Neural progenitor cell (in vitro differentiated cells): ENCODE data around the gene THSD4. TPM values are rescaled to one million over a fixed set of nuclear protein-coding genes. Genes with fewer than 3 reads are reported as not detected.

ENCODE experiments used
- DNase-seq: peaks from one replicate; pipeline ENCODE4 v3.0.0-alpha.2; 2016; ENCODE audit warnings: low spot score
- H2AFZ ChIP-seq: fragments of 200-600 bp; sonication (generic); replicated peaks from 2 replicates; pipeline ENCODE4 v1.6.1; 2016; ENCODE audit warnings: antibody characterized with exemption
- H3F3A ChIP-seq: fragments of 200-600 bp; sonication (generic); 2 replicates; pipeline ENCODE4 v1.6.1; 2016; ENCODE audit warnings: antibody characterized with exemption, low read depth
- H3K27ac ChIP-seq: fragments of 200-600 bp; sonication (generic); 2 replicates; pipeline ENCODE4 v1.5.1; 2016; ENCODE audit warnings: mild to moderate bottlenecking
- H3K27me3 ChIP-seq: fragments of 200-600 bp; sonication (generic); 2 replicates; pipeline ENCODE4 v1.6.1; 2016; ENCODE audit warnings: mild to moderate bottlenecking, moderate library complexity
- H3K36me3 ChIP-seq: fragments of 200-600 bp; sonication (generic); 2 replicates; pipeline ENCODE4 v1.5.1; 2016
- H3K4me1 ChIP-seq: fragments of 200-600 bp; sonication (generic); 2 replicates; pipeline ENCODE4 v1.6.1; 2016; ENCODE audit warnings: mixed run types
- H3K4me2 ChIP-seq: fragments of 200-600 bp; sonication (generic); 2 replicates; pipeline ENCODE4 v1.6.1; 2016
- H3K4me3 ChIP-seq: fragments of 200-600 bp; sonication (generic); 2 replicates; pipeline ENCODE4 v1.5.1; 2016
- H3K79me2 ChIP-seq: fragments of 200-600 bp; sonication (generic); 2 replicates; pipeline ENCODE4 v1.6.1; 2016; ENCODE audit warnings: low read depth
- H3K9ac ChIP-seq: fragments of 200-600 bp; sonication (generic); 2 replicates; pipeline ENCODE4 v1.6.1; 2016
- H3K9me3 ChIP-seq: fragments of 200-600 bp; sonication (generic); 2 replicates; pipeline ENCODE4 v1.5.1; 2016; ENCODE audit warnings: low read depth
- H4K20me1 ChIP-seq: fragments of 200-600 bp; sonication (generic); 2 replicates; pipeline ENCODE4 v1.6.1; 2016; ENCODE audit warnings: low read depth
- H3K27ac Mint-ChIP-seq: 3 replicates; pipeline ENCODE4 v1.8.0; 2021; ENCODE audit warnings: mixed read lengths
- H3K27me3 Mint-ChIP-seq: 2 replicates; pipeline ENCODE4 v1.8.0; 2022; ENCODE audit warnings: low read depth, mild to moderate bottlenecking, inconsistent platforms, moderate library complexity, mixed read lengths; ENCODE audit not compliant: insufficient read depth
- H3K36me3 Mint-ChIP-seq: 3 replicates; pipeline ENCODE4 v1.8.0; 2021; ENCODE audit warnings: mixed read lengths
- H3K4me1 Mint-ChIP-seq: 3 replicates; pipeline ENCODE4 v1.8.0; 2021; ENCODE audit warnings: mixed read lengths
- H3K4me3 Mint-ChIP-seq: 3 replicates; pipeline ENCODE4 v1.8.0; 2021; ENCODE audit warnings: mild to moderate bottlenecking, moderate library complexity, mixed read lengths
- H3K9me3 Mint-ChIP-seq: 3 replicates; pipeline ENCODE4 v1.8.0; 2020; ENCODE audit warnings: mixed read lengths
- CTCF ChIP-seq: fragments of 200-600 bp; sonication (generic); IDR thresholded peaks from 2 replicates; pipeline ENCODE4 v1.5.1; 2017; ENCODE audit warnings: antibody characterized with exemption, mild to moderate bottlenecking
- EZH2 ChIP-seq: fragments of 200-600 bp; sonication (generic); IDR thresholded peaks from 2 replicates; pipeline ENCODE4 v1.6.1; 2017; ENCODE audit warnings: antibody characterized with exemption, mild to moderate bottlenecking, moderate library complexity
- EZH2phosphoT487 ChIP-seq: fragments of 200-600 bp; sonication (generic); IDR thresholded peaks from 2 replicates; pipeline ENCODE4 v1.6.1; 2017; ENCODE audit warnings: antibody characterized with exemption
- total RNA-seq: library from RNA; depleted of rRNA; stranded (reverse); fragments of >200 nt; gene quantifications from 2 replicates; pipeline ENCODE4 v1.2.3, GENCODE V29; 2015; ENCODE audit warnings: low replicate concordance

THSD4 gene
- total RNA-seq, 1 donor from 2014 or later: 2.4 TPM

GRCh38 chr15:71674354-71674753, 559.1 kb downstream of the THSD4 start:
- H3K36me3 Mint-ChIP-seq: no peaks in the 10 kb centered on the region
- Histone ChIP-seq H3K27me3 (no peaks in the 10 kb centered on the region), H3K36me3 (no peaks in the 10 kb centered on the region), H3K27ac (no peak overlapping the region), H4K20me1 (no peaks in the 10 kb centered on the region), H3K79me2 (no peaks in the 10 kb centered on the region), H3F3A (no peaks in the 10 kb centered on the region), H3K9ac (no peak overlapping the region), H3K4me2 (no peak overlapping the region), H3K4me1 (peaks cover 23% of the 10 kb centered on the region), H3K4me3 (no peak overlapping the region), H3K9me3 (no peaks in the 10 kb centered on the region), H2AFZ (no peak overlapping the region)
- TF ChIP-seq CTCF: no peak
- no peak for TF ChIP-seq EZH2
- TF ChIP-seq EZH2phosphoT487: no peak
- H3K9me3 Mint-ChIP-seq: peaks cover 3% of the 10 kb centered on the region
- H3K4me1 Mint-ChIP-seq: peaks cover 25% of the 10 kb centered on the region
- DNase-seq: no peak
- H3K27me3 Mint-ChIP-seq: peaks cover 3% of the 10 kb centered on the region
- no peak overlapping the region for H3K27ac Mint-ChIP-seq
- H3K4me3 Mint-ChIP-seq: no peak overlapping the region

- H3K79me2 ChIP-seq: no peaks in the 10 kb centered on the region
- no peaks in the 10 kb centered on the region for H3K27me3 Mint-ChIP-seq
- H3K4me2 ChIP-seq: no peak overlapping the region
- no peaks in the 10 kb centered on the region for H3K36me3 Mint-ChIP-seq
- peaks cover 33% of the 10 kb centered on the region for H3K4me1 ChIP-seq
- no peak for DNase-seq
- H3K27me3 ChIP-seq: no peaks in the 10 kb centered on the region
- TF ChIP-seq EZH2 (no peak), EZH2phosphoT487 (no peak), CTCF (no peak)
- H2AFZ ChIP-seq: no peak overlapping the region
- no peaks in the 10 kb centered on the region for H3F3A ChIP-seq
- peaks cover 29% of the 10 kb centered on the region for H3K4me1 Mint-ChIP-seq
- H3K27ac Mint-ChIP-seq: no peak overlapping the region
- H3K36me3 ChIP-seq: no peaks in the 10 kb centered on the region
- no peak overlapping the region for H3K4me3 ChIP-seq
- no peaks in the 10 kb centered on the region for H3K9me3 ChIP-seq
- H3K9ac ChIP-seq: no peak overlapping the region
- no peaks in the 10 kb centered on the region for H3K9me3 Mint-ChIP-seq
- H3K27ac ChIP-seq: no peak overlapping the region
- no peak overlapping the region for H3K4me3 Mint-ChIP-seq
- H4K20me1 ChIP-seq: no peaks in the 10 kb centered on the region
Measured at GRCh38 chr15:71677352-71677751, 562.1 kb downstream of the THSD4 start.

- H3K9me3 ChIP-seq: no peaks in the 10 kb centered on the region
- no peaks in the 10 kb centered on the region for H3K27me3 Mint-ChIP-seq
- no peak for DNase-seq
- no peaks in the 10 kb centered on the region for H3K9me3 Mint-ChIP-seq
- H3K9ac ChIP-seq: no peak overlapping the region
- peaks cover 29% of the 10 kb centered on the region for H3K4me1 Mint-ChIP-seq
- no peak overlapping the region for H3K27ac ChIP-seq
- H3K4me3 Mint-ChIP-seq: no peak overlapping the region
- H3K36me3 ChIP-seq: no peaks in the 10 kb centered on the region
- no peak overlapping the region for H3K4me3 ChIP-seq
- H3K36me3 Mint-ChIP-seq: no peaks in the 10 kb centered on the region
- H4K20me1 ChIP-seq: no peaks in the 10 kb centered on the region
- peaks cover 33% of the 10 kb centered on the region for H3K4me1 ChIP-seq
- H3K4me2 ChIP-seq: no peak overlapping the region
- H3K27ac Mint-ChIP-seq: no peak overlapping the region
- no peak overlapping the region for H2AFZ ChIP-seq
- H3K79me2 ChIP-seq: no peaks in the 10 kb centered on the region
- no peak for TF ChIP-seq EZH2phosphoT487
- no peak for TF ChIP-seq CTCF
- no peak for TF ChIP-seq EZH2
- no peaks in the 10 kb centered on the region for H3K27me3 ChIP-seq
- no peaks in the 10 kb centered on the region for H3F3A ChIP-seq
Measured at GRCh38 chr15:71677766-71678165, 562.5 kb downstream of the THSD4 start.
